ENCODE data around the gene EPHB2.

EPHB2 gene

DNA sequence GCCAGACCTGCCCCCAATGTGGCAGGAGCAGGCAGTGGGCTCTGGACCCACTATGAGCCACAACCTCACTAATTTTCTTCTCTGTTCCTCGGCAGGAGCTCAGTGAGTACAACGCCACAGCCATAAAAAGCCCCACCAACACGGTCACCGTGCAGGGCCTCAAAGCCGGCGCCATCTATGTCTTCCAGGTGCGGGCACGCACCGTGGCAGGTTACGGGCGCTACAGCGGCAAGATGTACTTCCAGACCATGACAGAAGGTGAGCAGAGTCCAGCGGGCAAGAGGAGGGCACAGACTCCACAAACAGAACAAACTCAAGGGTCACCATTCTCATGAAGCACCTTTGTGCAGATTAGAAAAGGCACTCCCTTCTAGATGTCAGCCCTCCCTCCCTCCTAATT, 182.2 kb downstream of the EPHB2 start:
- no peak for DNase-seq

DNA sequence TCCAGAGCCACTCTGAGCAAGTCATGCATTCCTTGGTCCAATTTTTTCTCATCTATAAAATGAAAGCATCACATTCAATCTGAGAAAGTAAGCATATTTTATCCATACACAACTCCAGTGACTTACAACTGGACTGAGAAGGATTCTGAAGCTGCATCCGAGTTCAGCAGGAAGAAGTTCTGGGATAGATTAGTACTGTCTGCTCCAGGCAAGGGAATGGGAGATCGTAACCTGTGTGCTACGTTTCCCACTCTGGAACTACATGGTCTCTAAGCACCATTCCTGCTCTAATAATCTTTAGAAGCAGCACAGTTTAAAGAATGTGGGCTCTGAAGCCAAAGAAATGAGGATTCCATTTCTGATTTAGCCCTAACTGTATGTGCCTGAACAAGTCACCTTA, 182.7 kb downstream of the EPHB2 start:
- no peak for DNase-seq

DNA sequence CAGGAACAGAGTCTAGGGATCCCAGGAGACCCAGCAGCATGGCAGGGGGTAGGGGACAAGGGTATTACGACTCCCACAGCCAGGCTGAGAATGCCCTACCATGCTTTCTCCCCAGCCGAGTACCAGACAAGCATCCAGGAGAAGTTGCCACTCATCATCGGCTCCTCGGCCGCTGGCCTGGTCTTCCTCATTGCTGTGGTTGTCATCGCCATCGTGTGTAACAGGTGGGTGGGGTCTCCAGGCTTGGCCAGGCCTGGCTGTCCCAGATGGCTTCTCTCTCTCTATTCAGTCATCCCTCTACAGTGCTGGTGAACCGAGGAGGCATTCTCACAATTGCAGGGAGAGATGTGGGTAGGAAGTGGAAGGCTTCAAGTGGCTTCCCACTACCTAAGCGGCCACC, 184.7 kb downstream of the EPHB2 start:
- DNase-seq: no peak

DNA sequence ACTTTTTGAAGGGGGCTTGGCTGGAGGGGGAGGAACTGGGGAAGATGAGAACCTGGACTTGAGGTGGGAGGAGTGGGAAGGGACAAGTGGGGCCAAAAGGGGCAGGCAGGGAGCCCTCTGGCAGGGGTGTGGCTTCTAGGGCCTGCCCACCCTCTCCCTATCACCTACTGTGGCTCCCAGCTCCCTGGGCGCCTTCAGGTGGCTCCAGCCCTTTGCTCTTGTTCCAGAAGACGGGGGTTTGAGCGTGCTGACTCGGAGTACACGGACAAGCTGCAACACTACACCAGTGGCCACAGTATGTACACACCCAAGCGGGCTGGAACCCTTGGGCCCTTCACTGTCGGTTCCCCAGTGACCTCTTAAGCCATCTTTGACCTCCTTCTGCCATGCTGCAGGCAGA, 185.5 kb downstream of the EPHB2 start:
- no peak for DNase-seq

DNA sequence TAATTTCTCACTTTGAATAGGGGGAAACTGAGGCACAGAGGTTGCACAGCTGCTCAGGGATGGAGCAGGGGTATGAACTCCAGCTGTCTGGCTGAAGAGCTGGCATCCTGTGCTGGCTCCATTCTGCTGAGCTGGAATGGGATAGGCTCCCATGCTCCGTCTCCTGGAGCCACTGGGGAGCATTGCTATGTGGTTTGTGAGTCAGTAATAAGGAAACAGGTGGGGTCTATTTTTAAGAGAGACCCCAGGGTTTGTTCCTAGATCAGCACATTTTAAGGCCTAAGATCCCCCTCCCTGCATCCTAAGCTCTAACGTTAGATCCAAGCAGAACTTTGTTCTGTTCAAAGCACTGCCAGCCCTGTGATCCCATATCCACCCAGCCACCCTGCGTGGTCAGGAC, 189.8 kb downstream of the EPHB2 start:
- no peak for DNase-seq

DNA sequence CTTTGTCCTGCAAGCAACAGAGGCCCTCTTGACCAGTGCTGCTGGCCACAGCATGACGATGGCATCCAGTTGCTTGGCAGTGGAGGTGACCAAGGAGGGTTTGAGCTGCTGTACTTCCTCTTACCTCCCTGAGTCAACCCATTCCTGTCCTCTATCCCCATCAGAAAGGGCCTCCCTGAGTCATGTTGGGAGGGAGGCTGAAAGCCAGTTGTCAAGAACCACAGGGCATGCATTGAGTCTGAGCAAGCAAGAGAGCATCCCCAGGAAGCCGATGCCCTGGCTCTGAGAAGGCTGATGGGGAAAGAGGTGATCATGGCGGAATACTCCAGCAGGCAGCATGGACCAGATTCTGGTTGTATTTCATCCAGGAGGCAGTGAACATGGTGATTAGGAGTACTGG, 192.5 kb downstream of the EPHB2 start:
- no peak for DNase-seq

DNA sequence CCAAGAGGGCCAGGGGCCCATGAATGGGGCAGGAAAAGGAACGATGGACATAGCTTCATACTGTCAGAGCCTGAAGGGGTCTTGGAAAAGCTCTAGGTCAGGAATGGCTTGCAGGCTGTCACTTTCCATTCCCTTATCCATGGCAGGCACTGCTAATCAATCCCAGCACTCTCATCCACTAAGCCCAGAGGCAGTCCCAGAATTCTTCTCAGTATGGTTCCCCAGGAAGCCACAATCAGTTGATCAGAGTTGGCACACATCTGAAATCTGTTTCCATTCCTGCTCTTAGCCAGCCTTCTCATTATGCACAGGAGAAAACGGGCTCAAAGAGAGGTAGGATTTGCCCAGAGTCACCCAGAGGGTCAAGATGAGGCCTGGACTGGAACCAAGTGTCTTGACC, 196.3 kb downstream of the EPHB2 start:
- DNase-seq: no peak

DNA sequence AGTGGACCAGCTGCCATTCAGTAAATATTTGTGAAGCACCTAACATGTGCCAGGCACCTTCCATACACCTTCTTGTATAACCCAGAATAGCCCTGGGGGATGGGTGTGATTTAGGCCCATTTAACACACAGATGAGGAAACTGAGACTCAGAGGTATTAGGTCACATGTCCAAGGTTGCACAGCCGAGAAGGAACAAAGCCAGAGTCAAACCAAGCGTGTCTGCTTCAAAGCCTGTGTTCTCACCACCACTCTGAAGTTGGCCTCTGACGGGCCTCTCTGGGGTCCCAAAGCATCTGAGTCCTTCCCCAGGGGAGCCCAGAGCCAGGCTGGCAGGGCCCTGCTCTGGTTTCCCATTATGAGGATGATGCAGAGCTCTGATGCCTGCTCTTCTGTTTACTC, 196.9 kb downstream of the EPHB2 start:
- DNase-seq: no peak

DNA sequence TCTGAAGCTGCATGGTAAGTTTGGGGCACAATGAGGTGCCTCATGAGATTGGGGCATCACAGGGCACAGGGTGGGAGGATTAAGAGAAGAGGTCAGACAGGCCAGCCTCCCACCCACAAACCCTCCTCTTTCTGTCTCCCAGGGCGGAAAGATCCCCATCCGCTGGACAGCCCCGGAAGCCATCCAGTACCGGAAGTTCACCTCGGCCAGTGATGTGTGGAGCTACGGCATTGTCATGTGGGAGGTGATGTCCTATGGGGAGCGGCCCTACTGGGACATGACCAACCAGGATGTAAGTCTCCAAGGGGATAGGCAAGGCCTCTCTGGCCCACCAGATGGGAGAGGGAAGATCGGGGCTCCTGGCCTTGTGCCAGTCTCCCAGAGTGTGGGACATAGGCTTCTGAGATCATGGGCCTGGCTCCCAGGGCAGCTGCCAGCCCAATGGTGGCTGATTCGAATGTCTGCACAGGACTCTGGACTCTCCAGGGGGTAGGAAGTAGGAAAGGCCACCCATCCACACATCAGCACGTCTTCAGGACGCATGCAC, 198.3 kb downstream of the EPHB2 start:
- DNase-seq: no peak

DNA sequence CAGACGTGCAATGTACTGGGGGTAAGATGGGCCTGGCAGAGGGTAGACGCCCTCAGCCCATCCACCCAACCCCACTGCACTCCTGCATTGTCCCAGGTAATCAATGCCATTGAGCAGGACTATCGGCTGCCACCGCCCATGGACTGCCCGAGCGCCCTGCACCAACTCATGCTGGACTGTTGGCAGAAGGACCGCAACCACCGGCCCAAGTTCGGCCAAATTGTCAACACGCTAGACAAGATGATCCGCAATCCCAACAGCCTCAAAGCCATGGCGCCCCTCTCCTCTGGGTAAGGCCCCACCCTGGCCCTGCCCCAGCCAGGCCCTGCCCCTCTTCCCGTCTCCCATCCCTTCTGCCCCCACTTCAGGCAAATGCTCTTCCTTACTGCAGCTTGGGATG, 199.6 kb downstream of the EPHB2 start:
- DNase-seq: no peak

DNA sequence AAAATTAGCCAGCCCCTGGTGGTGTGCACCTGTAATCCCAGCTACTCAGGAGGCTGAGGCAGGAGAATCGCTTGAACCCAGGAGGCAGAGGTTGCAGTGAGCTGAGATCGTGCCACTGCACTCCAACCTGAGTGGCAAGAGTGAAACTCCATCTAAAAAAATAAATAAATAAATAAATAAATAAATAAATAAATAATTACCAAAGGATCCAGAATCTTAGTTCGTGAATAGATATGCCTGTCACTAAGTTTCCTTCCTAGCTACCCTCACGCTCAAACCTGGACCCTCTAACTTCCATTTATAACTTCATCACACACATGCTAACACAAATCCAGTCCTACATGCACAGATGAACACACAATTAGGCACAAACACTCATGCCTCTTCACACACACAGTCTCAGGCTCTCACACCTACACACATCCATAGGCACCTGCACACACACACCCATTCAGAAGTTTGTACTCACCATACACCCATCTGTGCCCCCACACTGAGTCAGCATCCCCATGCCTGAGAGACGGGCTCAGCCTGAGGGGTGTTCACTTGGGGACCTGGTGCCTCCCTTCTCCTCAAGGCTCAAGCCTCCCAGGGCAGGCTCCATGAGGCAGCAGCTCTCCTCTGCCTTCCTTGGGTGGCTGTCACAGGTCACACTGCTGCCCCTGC, 200.5 kb downstream of the EPHB2 start:
- no peak for DNase-seq

DNA sequence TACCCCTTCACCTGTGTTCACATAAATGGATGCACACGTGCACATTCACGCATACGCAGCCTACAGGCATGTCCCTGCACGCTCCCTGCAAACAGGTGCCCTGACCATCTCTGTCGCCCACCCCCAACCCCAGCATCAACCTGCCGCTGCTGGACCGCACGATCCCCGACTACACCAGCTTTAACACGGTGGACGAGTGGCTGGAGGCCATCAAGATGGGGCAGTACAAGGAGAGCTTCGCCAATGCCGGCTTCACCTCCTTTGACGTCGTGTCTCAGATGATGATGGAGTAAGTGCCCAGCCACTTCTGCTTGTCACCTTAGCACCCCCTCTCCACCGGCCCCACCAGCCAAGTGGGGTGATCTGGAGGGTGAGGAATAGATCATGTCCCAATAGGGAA, 201.7 kb downstream of the EPHB2 start:
- no peak for DNase-seq

DNA sequence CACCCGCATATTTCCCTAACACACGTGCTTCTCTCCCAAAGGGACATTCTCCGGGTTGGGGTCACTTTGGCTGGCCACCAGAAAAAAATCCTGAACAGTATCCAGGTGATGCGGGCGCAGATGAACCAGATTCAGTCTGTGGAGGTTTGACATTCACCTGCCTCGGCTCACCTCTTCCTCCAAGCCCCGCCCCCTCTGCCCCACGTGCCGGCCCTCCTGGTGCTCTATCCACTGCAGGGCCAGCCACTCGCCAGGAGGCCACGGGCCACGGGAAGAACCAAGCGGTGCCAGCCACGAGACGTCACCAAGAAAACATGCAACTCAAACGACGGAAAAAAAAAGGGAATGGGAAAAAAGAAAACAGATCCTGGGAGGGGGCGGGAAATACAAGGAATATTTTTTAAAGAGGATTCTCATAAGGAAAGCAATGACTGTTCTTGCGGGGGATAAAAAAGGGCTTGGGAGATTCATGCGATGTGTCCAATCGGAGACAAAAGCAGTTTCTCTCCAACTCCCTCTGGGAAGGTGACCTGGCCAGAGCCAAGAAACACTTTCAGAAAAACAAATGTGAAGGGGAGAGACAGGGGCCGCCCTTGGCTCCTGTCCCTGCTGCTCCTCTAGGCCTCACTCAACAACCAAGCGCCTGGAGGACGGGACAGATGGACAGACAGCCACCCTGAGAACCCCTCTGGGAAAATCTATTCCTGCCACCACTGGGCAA, 202.9 kb downstream of the EPHB2 start:
- no peak for DNase-seq

DNA sequence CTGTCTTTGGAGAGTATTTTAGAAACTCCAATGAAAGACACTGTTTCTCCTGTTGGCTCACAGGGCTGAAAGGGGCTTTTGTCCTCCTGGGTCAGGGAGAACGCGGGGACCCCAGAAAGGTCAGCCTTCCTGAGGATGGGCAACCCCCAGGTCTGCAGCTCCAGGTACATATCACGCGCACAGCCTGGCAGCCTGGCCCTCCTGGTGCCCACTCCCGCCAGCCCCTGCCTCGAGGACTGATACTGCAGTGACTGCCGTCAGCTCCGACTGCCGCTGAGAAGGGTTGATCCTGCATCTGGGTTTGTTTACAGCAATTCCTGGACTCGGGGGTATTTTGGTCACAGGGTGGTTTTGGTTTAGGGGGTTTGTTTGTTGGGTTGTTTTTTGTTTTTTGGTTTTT, 203.5 kb downstream of the EPHB2 start:
- DNase-seq: no peak

DNA sequence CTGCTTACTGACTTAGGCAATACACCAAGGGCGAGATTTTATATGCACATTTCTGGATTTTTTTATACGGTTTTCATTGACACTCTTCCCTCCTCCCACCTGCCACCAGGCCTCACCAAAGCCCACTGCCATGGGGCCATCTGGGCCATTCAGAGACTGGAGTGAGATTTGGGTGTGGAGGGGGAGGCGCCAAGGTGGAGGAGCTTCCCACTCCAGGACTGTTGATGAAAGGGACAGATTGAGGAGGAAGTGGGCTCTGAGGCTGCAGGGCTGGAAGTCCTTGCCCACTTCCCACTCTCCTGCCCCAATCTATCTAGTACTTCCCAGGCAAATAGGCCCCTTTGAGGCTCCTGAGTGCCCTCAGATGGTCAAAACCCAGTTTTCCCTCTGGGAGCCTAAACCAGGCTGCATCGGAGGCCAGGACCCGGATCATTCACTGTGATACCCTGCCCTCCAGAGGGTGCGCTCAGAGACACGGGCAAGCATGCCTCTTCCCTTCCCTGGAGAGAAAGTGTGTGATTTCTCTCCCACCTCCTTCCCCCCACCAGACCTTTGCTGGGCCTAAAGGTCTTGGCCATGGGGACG, 204.1 kb downstream of the EPHB2 start:
- DNase-seq: no peak

DNA sequence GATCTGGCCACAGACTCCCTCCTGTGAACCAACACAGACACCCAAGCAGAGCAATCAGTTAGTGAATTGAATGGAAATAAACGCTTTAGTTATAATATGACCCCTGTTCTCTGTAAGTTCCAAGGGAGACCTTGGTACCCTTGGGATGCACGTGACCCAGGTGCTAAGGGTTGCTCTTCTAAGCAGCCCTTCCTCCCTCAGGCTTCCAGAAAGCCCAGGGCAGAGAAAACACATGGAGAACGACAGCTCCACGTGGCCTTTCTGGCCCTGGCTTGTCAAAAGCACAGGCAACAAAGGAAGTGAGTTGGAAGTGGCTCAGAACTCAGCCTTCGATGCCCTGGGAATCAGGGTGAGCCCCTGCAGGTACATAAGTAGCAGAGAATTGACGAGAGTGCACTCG, 204.6 kb downstream of the EPHB2 start:
- DNase-seq: no peak

DNA sequence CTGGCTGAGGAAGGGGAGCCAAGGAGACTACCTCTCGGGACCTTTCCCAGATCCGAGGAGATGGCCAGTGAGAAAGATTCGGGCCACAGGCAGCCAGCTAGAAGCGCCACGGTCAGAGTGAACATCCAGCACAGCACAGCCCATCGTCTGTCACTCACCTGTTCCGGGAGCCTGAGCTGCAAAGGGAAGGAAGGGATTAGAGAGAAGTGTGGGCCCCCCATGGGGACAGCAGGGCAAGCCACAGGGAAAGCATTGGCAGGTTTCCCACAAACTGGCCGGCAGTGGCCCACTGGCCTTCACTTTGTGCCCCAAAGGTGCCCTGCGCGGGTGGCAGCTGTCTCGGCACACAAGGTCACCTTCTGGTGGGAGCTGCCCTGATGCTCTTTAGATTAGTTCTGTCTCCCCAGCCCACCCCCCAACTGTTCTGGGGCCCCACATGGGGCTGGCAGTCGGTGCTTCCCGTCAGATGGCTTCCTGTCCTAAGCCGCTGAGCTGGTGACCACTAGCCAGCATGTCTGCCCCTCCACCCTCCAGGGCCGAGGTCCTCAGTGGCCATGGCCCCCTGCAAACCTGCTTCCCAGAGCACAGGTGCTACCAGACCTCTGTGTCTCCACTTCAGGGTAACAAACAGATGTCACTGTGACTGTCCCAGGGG, 205.3 kb downstream of the EPHB2 start:
- DNase-seq: no peak

DNA sequence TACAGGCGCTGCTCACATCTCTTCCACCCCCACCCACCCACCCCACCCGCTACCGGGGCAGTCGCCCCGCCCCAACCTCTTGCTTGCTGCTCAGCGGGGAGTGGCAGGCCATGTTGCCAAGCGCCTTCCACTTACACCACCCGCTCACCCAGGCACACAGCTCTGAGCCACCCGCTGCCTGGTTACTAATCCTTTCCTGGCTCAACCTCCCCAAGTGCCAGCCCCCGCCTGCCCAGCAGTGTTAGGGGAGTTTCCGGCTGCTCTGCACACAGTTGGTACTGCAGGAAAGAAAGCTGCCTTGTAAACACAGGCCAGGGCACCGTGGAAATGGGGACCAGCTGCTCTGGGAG, 205.8 kb downstream of the EPHB2 start:
- no peak for DNase-seq

DNA sequence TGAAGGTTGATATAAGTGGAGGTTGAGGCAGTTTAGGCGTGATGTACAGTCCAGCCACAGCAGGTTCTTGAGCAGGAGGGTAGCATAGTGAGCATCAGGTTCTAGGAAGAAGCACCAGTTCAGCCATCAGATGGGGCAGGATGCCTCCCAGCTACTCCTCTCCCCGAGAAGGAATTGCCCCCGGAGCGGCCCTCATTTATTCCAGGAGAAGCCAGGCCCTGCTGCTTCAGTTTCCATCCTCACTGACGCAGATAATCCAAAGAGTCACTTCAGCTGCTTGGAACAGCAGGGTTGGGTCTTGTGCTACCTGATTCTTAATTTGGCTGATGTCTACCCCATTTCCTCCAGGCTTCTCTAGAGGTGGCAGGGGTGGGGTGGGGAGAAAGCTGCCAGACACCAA, 207.3 kb downstream of the EPHB2 start:
- no peak for DNase-seq

DNA sequence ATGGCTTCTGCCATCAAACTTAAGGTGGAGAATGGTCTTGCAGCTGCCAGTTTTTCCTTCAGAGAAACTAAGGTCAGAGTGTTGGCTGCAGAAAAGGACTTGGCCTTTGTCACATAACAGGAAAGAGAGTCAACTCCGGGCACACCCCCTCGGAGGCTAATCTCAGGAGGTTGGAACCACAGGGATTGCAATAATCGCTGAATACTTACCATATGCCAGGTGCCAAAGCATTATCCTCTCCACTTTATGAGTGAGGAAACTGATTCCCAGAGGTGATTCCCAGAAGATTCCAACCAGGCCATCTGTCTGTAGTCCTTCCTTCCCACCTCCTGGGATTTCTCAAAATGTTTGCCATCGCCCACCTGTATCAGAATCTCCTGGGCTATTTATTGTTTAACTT, 208.0 kb downstream of the EPHB2 start:
- DNase-seq: no peak

DNA sequence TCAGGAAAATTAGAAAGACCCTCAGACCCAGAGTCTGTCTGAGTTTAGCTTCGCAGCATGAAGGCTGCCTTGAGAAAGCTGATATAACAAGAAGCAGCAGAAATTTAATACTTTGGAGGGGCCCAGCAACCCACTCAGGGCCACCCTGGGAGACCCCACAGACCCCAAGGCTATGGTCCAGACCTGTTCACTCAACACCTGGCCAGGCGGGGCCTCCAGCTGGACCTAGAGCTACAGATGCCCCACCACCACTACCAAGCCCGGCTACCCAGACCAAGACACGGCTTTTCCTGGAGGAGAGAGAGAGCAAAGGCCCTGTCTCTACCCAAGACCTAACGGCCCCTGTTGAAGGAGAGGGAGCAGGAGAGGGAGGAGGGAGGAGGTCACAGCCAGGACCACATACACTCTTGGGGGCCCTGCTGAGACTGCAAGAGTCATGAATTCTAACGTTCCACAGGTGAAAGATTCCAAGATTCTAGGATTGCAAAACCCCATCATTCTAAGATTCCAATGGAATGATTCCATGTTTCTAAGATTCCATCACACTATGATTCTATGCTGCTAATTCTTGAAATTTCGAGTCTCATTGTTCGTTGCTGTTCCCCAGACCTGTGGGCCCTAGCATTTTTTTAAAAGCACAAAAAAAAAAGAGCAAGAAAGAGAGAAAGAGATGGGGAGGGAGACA, 208.8 kb downstream of the EPHB2 start:
- DNase-seq: no peak

DNA sequence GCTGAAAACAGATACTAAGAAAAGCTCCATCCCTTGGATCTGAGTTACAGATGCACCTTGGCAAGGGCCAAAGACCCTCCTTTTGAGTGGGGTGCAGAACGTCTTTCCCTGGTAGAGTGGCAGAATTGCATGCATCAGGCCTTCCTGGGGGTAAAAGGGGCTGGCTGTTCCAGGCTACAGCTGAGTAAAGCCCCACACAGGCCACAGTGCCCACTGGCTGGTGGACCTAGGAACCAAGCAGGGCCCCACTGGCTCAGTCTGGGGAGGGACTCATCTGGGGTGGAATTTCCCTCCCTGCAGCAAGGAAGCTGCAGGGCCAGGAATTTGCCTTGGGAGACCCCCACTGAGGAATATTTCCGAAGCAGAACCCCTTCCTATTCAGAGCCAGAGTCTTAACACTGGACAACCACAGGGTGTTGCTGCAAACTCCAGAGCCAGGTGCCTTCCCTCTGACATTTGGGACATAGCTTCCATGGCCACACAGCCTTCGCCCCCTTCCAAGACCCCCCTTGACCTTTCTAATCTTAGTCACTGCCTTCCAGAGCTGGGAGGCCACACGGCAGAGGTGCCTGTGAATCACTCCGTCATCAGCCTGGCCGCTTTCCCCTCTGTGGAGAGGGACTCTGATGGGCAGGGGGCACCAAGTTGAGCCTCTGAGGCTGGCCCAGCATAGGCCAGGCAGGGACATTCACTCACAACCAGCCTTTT, 209.5 kb downstream of the EPHB2 start:
- DNase-seq: no peak
